Measurements from ENCODE around the gene ST7L.

Gene ST7L

GRCh38 chr1:112557385-112557784, 61.6 kb downstream of the ST7L start:
- no peak for DNase-seq
- intact Hi-C loops (cut with DNase I) = no loop called here

GRCh38 chr1:112554411-112554810, 64.5 kb downstream of the ST7L start:
- intact Hi-C loops (cut with DNase I) = no loop called here
- DNase-seq = no peak

- intact Hi-C loops (cut with DNase I) = no loop called here
- DNase-seq = no peak
These were observed 69.4 kb downstream of the ST7L start for GRCh38 chr1:112549590-112549989.

GRCh38 chr1:112548547-112548946, 70.4 kb downstream of the ST7L start:
- no peak for DNase-seq
- intact Hi-C loops (cut with DNase I) = no loop called here

GRCh38 chr1:112546076-112546475, 72.9 kb downstream of the ST7L start:
- intact Hi-C loops (cut with DNase I) = no loop called here
- no peak for DNase-seq

DNA sequence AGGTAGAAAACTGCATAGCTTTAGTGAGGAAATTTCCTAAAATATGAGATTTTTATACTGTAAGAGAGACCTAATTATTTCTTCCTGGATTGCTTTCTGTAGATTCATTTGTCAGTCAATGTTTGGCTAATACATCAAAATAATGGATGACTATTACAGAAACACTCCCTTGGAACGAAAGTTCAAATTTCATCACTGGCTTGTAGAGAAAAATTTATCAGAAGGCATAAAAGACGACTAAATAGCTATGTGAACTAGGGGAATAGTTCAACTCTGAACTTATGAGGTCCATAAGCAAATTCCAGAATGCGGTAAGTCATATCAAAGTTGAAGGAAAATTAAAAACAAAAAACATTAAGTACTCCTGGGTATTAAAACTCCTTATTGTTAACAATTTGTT, 74.2 kb downstream of the ST7L start:
- intact Hi-C loops (cut with DNase I) = no loop called here

GRCh38 chr1:112544011-112544688, 74.8 kb downstream of the ST7L start:
- intact Hi-C loops (cut with DNase I) = no loop called here

More for the DNA sequence above, 74.2 kb downstream of the ST7L start:
- no peak for DNase-seq

DNA sequence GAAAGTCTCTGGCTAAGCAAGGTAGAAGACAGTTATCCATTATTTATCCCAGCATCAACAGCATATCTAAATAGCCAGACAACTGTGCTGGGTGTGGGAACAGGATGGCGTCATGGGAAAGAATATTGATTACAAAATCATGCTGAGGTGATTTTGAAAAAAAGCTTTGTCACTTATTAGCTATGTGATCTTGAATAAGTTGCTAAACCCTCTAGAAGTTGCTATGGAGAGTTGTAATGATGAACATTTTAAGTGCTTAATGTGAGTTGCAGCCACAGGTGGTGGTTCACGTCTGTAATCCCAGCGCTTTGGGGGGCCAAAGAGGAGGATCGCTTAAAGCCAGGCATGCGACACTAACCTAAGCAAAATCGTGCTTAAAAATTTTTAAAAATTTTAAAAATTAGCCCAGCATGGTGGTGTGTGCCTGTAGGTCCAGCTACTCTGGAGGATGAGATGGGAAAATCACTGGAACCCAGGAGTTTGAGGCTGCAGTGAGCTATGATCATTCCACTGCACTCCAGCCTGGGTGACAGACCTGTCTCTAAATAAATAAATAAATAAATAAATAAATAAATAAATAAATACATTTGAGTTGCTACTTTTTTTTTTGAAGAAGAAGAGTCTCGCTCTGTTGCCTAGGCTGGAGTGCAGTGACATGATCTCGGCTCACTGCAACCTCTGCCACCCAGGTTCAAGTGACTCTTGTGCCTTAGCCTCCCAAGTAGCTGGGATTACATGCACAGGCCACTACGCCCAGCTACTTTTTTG, 76.6 kb downstream of the ST7L start:
- intact Hi-C loops (cut with DNase I) = no loop called here

More at GRCh38 chr1:112544011-112544688, 74.8 kb downstream of the ST7L start:
- no peak for DNase-seq

DNA sequence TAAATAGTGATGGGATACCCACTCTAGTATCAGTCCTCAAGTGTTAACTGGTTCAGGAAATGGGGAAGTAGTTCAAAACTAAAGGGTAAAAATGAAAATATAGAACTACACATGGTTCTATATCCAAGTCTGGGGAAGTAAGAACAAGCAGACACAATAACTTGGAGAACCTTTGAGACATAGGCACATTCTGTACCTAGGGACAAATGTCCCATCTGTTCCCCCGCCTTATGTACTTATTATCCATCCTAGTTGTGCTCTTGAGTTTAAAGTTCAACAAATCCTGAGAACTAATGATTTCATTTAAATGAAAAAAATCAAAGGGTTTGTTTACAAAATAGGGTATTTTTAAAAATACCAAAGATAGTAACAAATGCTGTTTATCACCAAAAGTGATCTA, 77.6 kb downstream of the ST7L start:
- intact Hi-C loops (cut with DNase I) = no loop called here
- no peak for DNase-seq

More for the DNA sequence above, 76.6 kb downstream of the ST7L start:
- DNase-seq = no peak

DNA sequence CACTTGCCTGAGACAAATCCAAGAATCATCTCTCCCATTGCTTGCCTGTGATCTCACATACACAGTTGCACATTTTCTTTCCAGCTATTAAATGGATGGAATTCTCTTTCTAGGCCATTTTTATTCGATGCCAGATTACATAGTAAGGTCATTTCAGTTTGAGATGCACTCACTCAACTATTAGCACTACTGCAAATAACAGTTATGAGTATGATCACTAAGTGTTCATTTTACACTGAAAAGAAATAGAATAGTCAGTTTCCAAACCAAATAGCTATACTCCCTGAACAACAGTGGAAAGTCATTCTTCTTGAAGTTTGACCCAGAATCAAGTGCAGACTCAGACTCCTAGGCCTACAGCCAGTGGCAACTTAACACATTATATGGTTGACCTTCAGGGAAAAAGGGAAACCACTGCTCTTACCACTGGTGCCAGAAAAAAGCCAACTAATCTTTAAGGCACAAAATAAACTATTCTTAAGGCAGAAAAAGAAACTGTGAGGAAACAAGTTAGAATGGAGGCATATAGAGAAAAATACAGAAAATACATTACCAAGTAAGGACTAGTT, 78.6 kb downstream of the ST7L start:
- DNase-seq = no peak
- intact Hi-C loops (cut with DNase I) = no loop called here

GRCh38 chr1:112538883-112539282, 80.1 kb downstream of the ST7L start:
- intact Hi-C loops (cut with DNase I) = no loop called here
- DNase-seq = no peak

DNA sequence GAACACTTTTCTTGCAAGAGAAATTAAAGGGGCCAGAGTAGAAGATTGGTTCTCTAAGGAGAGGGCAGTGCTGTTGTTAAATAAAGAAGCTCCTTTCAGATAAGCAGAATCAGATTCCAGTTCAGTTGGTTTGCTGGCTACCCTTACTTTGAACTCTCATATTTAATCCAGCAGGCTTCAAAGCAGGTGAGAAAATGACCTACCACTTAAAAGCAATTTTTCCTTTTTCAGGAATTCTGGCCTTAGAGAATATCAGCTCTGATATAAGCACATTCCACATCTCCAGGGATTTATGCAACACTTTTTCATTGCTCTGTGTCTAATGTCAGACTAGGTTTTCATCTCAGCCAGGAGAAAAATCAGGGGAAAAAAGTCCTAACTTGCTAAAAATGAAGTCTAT, 81.5 kb downstream of the ST7L start:
- intact Hi-C loops (cut with DNase I) = no loop called here
- no peak for DNase-seq

- intact Hi-C loops (cut with DNase I) = no loop called here
- DNase-seq = no peak
These were observed 82.4 kb downstream of the ST7L start for GRCh38 chr1:112536561-112536960.

- intact Hi-C loops (cut with DNase I) = no loop called here
- DNase-seq = no peak
These were observed 85.9 kb downstream of the ST7L start for GRCh38 chr1:112533029-112533428.

DNA sequence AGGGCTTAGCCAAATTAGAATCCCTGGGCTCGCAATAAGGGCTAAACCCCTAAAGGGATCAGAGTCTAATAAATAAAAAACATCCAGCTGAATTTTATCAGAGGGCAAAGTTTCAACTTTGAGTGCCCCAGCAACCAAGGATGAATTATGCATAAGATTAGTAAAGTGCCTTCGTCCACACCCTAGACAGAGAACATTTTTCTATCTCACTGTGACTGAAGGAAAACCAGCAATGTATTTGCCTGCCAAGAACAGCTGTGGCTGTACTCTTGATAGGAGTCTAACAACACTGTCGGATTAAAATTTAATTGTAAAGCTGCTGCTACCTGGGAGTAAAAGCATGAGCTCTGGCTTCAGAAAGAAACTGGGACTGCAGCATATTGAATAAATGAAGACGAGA, 86.9 kb downstream of the ST7L start:
- intact Hi-C loops (cut with DNase I) = no loop called here
- no peak for DNase-seq

DNA sequence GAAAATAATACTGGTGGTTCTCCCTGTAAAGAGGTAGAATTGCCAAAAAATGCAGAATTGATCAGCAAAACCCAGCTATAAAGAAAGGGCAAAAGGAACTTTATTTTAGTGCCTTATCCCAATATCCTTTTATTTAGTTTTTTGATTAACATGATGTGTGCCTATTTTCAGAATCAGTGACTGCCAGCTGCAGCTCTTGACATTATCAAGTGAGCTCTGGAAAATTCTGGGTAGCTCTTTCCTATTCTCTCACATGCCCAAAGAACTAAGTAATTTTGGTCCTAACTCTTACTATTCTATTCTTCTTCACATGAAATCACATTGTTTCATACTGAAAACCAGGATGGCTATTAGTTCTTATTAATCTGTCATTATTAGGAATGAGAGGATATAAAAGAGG, 88.1 kb downstream of the ST7L start:
- DNase-seq = no peak
- intact Hi-C loops (cut with DNase I) = no loop called here

- no peak for DNase-seq
- intact Hi-C loops (cut with DNase I) = no loop called here
These were observed 89.6 kb downstream of the ST7L start for GRCh38 chr1:112529301-112529700.

- DNase-seq = no peak
- intact Hi-C loops (cut with DNase I) = no loop called here
These were observed 90.9 kb downstream of the ST7L start for GRCh38 chr1:112528076-112528475.

- DNase-seq = no peak
- intact Hi-C loops (cut with DNase I) = no loop called here
These were observed 91.5 kb downstream of the ST7L start for GRCh38 chr1:112527266-112528010.

- intact Hi-C loops (cut with DNase I) = no loop called here
- no peak for DNase-seq
These were observed 94.0 kb downstream of the ST7L start for GRCh38 chr1:112524986-112525385.

DNA sequence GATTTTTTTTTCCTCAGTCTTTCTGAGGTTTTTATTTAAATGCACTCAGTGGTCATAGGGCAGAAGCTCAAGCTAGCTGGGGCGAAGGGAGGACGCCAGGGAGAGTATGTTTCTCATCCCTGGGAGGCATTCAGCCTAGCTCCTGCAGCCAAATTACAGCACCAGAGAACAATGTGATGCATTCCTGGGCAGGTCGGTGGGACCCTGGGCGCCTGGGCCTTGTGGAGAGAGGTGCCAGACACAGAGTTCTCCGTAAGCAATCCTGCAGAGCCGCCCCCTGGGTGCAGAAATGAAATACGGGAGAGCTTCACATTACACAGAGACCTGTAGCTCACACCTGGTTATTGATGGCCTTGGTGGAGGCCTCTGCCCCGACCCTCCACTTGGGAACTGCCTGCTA, 94.7 kb downstream of the ST7L start:
- no peak for DNase-seq

More for the DNA sequence above, 94.7 kb downstream of the ST7L start:
- intact Hi-C loops (cut with DNase I) = no loop called here

All from posterior cingulate gyrus (tissue), 11 donors.